IPS-20b (cell line): ENCODE data around the gene GARNL3.
A peak's percentile ranks its signal among the peaks of the same experiment; 100 is the strongest.

ENCODE experiments used
- H3K27ac ChIP-seq: one replicate; pipeline ENCODE4 v1.5.1; 2013; ENCODE audit warnings: low read length
- H3K27me3 ChIP-seq: 2 replicates; pipeline ENCODE4 v1.6.1; 2013; ENCODE audit warnings: mild to moderate bottlenecking, low read length, inconsistent platforms; ENCODE audit not compliant: insufficient read depth
- H3K36me3 ChIP-seq: 2 replicates; pipeline ENCODE4 v1.6.1; 2013; ENCODE audit warnings: low read depth, mild to moderate bottlenecking, inconsistent platforms, low read length, moderate library complexity; ENCODE audit not compliant: insufficient read depth
- H3K4me1 ChIP-seq: 2 replicates; pipeline ENCODE4 v1.6.1; 2013; ENCODE audit warnings: mild to moderate bottlenecking, control low read depth, inconsistent platforms, low read length, moderate library complexity; ENCODE audit not compliant: insufficient read depth
- H3K4me3 ChIP-seq: 2 replicates; pipeline ENCODE4 v1.5.1; 2013; ENCODE audit warnings: mild to moderate bottlenecking, low read length, inconsistent platforms
- H3K9ac ChIP-seq: 2 replicates; pipeline ENCODE4 v1.6.1; 2013; ENCODE audit warnings: low read depth, mild to moderate bottlenecking, inconsistent platforms, low read length, moderate library complexity
- H3K9me3 ChIP-seq: 2 replicates; pipeline ENCODE4 v1.6.1; 2013; ENCODE audit warnings: mild to moderate bottlenecking, low read depth, low read length, inconsistent platforms; ENCODE audit not compliant: insufficient read depth

GARNL3 gene

GRCh38 chr9:127244609-127245601 lies 19.7 kb upstream of the GARNL3 start:
- Histone ChIP-seq H3K9me3 (no peaks in the 10 kb centered on the region), H3K27me3 (no peaks in the 10 kb centered on the region), H3K9ac (peak overlapping the region; percentile 77), H3K4me3 (peak overlapping the region; percentile 93), H3K36me3 (peaks cover 11% of the 10 kb centered on the region; the same call in 1 of the 2 replicates), H3K4me1 (peaks cover 22% of the 10 kb centered on the region), H3K27ac (no peak overlapping the region)

GRCh38 chr9:127245637-127246164 lies 18.9 kb upstream of the GARNL3 start:
- Histone ChIP-seq H3K27ac (no peak overlapping the region), H3K9ac (peak overlapping the region; percentile 77; the same call in 1 of the 2 replicates), H3K27me3 (no peaks in the 10 kb centered on the region), H3K4me1 (peaks cover 22% of the 10 kb centered on the region), H3K4me3 (peak overlapping the region; percentile 93), H3K9me3 (no peaks in the 10 kb centered on the region), H3K36me3 (peaks cover 7% of the 10 kb centered on the region; the same call in 1 of the 2 replicates)

GRCh38 chr9:127248241-127248640 lies 16.3 kb upstream of the GARNL3 start:
- Histone ChIP-seq H3K9ac (no peak overlapping the region), H3K9me3 (no peaks in the 10 kb centered on the region), H3K4me1 (peaks cover 13% of the 10 kb centered on the region), H3K4me3 (no peak overlapping the region), H3K27ac (no peak overlapping the region), H3K36me3 (peaks cover 7% of the 10 kb centered on the region; the same call in 1 of the 2 replicates), H3K27me3 (no peaks in the 10 kb centered on the region)

- no peak overlapping the region for H3K27ac ChIP-seq
- H3K36me3 ChIP-seq, result no peaks in the 10 kb centered on the region
- H3K9ac ChIP-seq, result no peak overlapping the region
- no peak overlapping the region for H3K4me3 ChIP-seq
- peaks cover 16% of the 10 kb centered on the region for H3K4me1 ChIP-seq
- no peaks in the 10 kb centered on the region for H3K9me3 ChIP-seq
- no peaks in the 10 kb centered on the region for H3K27me3 ChIP-seq
These were observed 14.7 kb upstream of the GARNL3 start for GRCh38 chr9:127249877-127250276.

- no peak overlapping the region for H3K27ac ChIP-seq
- no peaks in the 10 kb centered on the region for H3K9me3 ChIP-seq
- H3K4me1 ChIP-seq, result peaks cover 24% of the 10 kb centered on the region
- H3K27me3 ChIP-seq, result no peaks in the 10 kb centered on the region
- H3K4me3 ChIP-seq, result no peak overlapping the region
- no peaks in the 10 kb centered on the region for H3K36me3 ChIP-seq
- H3K9ac ChIP-seq, result no peak overlapping the region
These were observed 13.6 kb upstream of the GARNL3 start for GRCh38 chr9:127250896-127251391.

- Histone ChIP-seq H3K9ac (peak overlapping the region; percentile 43; the same call in 1 of the 2 replicates), H3K27ac (peak overlapping the region; percentile 18), H3K4me1 (peaks cover 28% of the 10 kb centered on the region), H3K9me3 (no peaks in the 10 kb centered on the region), H3K27me3 (no peaks in the 10 kb centered on the region), H3K36me3 (no peaks in the 10 kb centered on the region), H3K4me3 (peak overlapping the region; percentile 28)
These were observed 11.9 kb upstream of the GARNL3 start for GRCh38 chr9:127252410-127253318.

GRCh38 chr9:127253446-127253845 lies 11.1 kb upstream of the GARNL3 start:
- Histone ChIP-seq H3K9me3 (no peaks in the 10 kb centered on the region), H3K4me3 (peak overlapping the region; percentile 28), H3K27me3 (no peaks in the 10 kb centered on the region), H3K9ac (0 out of 2 replicates have a peak overlapping the region, but pooled peaks have one; percentile 43), H3K27ac (no peak overlapping the region), H3K36me3 (no peaks in the 10 kb centered on the region), H3K4me1 (peaks cover 28% of the 10 kb centered on the region)

GRCh38 chr9:127255692-127256091 lies 8.9 kb upstream of the GARNL3 start:
- H3K27ac ChIP-seq, result no peak overlapping the region
- 0 out of 2 replicates have a peak overlapping the region, but pooled peaks have one; percentile 10 for H3K4me3 ChIP-seq

GRCh38 chr9:127256324-127256723 lies 8.2 kb upstream of the GARNL3 start:
- Histone ChIP-seq H3K27ac (no peak overlapping the region), H3K9me3 (no peaks in the 10 kb centered on the region), H3K9ac (no peak overlapping the region)

More at GRCh38 chr9:127255692-127256091, 8.9 kb upstream of the GARNL3 start:
- H3K9me3 ChIP-seq, result no peaks in the 10 kb centered on the region
- H3K4me1 ChIP-seq, result peaks cover 28% of the 10 kb centered on the region
- H3K9ac ChIP-seq, result no peak overlapping the region
- H3K27me3 ChIP-seq, result no peaks in the 10 kb centered on the region
- no peaks in the 10 kb centered on the region for H3K36me3 ChIP-seq

GRCh38 chr9:127258606-127259471 lies 5.7 kb upstream of the GARNL3 start:
- Histone ChIP-seq H3K27me3 (no peaks in the 10 kb centered on the region), H3K9me3 (no peaks in the 10 kb centered on the region), H3K36me3 (no peaks in the 10 kb centered on the region), H3K4me1 (peaks cover 15% of the 10 kb centered on the region), H3K27ac (no peak overlapping the region), H3K4me3 (no peak overlapping the region), H3K9ac (no peak overlapping the region)

More at GRCh38 chr9:127256324-127256723, 8.2 kb upstream of the GARNL3 start:
- H3K36me3 ChIP-seq, result no peaks in the 10 kb centered on the region
- H3K4me1 ChIP-seq, result peaks cover 28% of the 10 kb centered on the region
- H3K4me3 ChIP-seq, result no peak overlapping the region
- no peaks in the 10 kb centered on the region for H3K27me3 ChIP-seq
